ENCODE data around the gene PPIP5K1. TPM values are rescaled to one million over a fixed set of nuclear protein-coding genes. Genes with fewer than 3 reads are reported as not detected.

The PPIP5K1 gene
- total RNA-seq, 1 experiment from 2014 or later: 62.4 TPM

DNA sequence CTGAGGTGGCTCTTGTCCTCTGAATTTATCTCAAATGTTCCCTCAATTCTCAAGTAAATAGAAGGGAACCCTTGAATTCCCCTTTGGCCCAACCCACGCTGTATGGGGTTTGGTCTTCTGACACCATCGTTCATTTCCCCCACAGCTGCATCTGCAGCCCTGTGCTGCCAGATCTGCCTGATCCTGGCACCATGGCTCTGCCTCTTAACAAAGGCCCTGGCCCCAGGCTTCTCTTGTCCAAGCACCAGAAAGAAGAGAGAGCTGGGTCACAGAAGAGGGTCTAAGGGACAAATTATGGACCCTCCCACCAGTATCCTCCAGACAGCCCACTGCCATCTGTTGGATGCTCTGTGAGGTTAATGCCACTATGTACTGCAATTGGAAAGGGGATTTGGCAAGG is 70.8 kb downstream of the PPIP5K1 start:
- Histone ChIP-seq H3K9me2 (ENCODE audit: insufficient read depth) (no peaks in the 10 kb centered on the region), H3K36me3 (ENCODE audit: control insufficient read depth in 1 of 2, insufficient read depth in 2 of 2, low read length in 2 of 2) (no peaks in the 10 kb centered on the region), H2AFZ (ENCODE audit: low read depth, low read length, poor library complexity, severe bottlenecking) (no peak overlapping the region), H3K79me2 (ENCODE audit: insufficient read depth, low read length) (no peaks in the 10 kb centered on the region), H3K4me2 (ENCODE audit: low read length) (no peak overlapping the region), H3K4me3 (replicated peaks in 1 of 2; ENCODE audit: low read depth in 1 of 2, low read length in 2 of 2) (no peak overlapping the region), H3K27me3 (ENCODE audit: insufficient read depth, low read length) (no peaks in the 10 kb centered on the region), H4K20me1 (ENCODE audit: insufficient read depth) (no peaks in the 10 kb centered on the region), H3K27ac (ENCODE audit: low read depth, low read length) (no peak overlapping the region), H3K9ac (ENCODE audit: low read length) (no peak overlapping the region), H3K9me3 (ENCODE audit: control insufficient read depth in 1 of 2, insufficient read depth in 1 of 2, low read depth in 1 of 2, low read length in 2 of 2) (no peaks in the 10 kb centered on the region), H3K4me1 (ENCODE audit: control insufficient read depth in 1 of 2, insufficient read depth in 2 of 2, low read length in 2 of 2) (peaks cover 0 to 5% of the 10 kb centered on the region in 2 experiments; a peak in 2 of 4 replicates)
- no TSS peak for BruUV-seq (replicated peaks)
- ChIA-PET CTCF (no interaction called here), POLR2A (no interaction called here), RAD21 (ENCODE audit: low non-redundant PET in 1 of 2, low total read pairs in 2 of 2, uncharacterized antibody in 2 of 2, unreplicated experiment in 2 of 2) (no interaction called here)
- no peak for DNase-seq (ENCODE audit: low read depth, low spot score)
- no peak for ATAC-seq
- TF ChIP-seq ELF1 (IDR thresholded peaks at IDR 0.05; ENCODE audit: borderline replicate concordance, low read depth) (no peak), POLR2A (IDR thresholded peaks at IDR 0.05; ENCODE audit: borderline replicate concordance, extremely low read depth, insufficient read depth, insufficient read length) (no peak), ZNF274 (IDR thresholded peaks at IDR 0.05; ENCODE audit: low read depth, low read length) (no peak), SRF (IDR thresholded peaks at IDR 0.05; ENCODE audit: low read depth) (no peak), EZH2 (IDR thresholded peaks at IDR 0.05) (no peak), EGR1 (IDR thresholded peaks at IDR 0.05; ENCODE audit: low read depth) (no peak), RAD21 (IDR thresholded peaks at IDR 0.05; ENCODE audit: low read depth) (no peak), SIN3A (IDR thresholded peaks at IDR 0.05; ENCODE audit: low read depth) (no peak), CBX3 (IDR thresholded peaks at IDR 0.05; ENCODE audit: low read depth) (no peak), EZH2phosphoT487 (IDR thresholded peaks at IDR 0.05; ENCODE audit: borderline replicate concordance) (no peak), ZFX (IDR thresholded peaks at IDR 0.05) (no peak), YY1 (IDR thresholded peaks at IDR 0.05; ENCODE audit: extremely low read depth, insufficient replicate concordance, low read depth, low read length) (no peak)
- TF ChIP-seq, protein P1, sequence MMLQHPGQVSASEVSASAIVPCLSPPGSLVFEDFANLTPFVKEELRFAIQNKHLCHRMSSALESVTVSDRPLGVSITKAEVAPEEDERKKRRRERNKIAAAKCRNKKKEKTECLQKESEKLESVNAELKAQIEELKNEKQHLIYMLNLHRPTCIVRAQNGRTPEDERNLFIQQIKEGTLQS (IDR thresholded peaks at IDR 0.05): no peak
- TF ChIP-seq, protein P2, sequence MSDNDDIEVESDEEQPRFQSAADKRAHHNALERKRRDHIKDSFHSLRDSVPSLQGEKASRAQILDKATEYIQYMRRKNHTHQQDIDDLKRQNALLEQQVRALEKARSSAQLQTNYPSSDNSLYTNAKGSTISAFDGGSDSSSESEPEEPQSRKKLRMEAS (IDR thresholded peaks at IDR 0.05): no peak
- TF ChIP-seq, protein P3, sequence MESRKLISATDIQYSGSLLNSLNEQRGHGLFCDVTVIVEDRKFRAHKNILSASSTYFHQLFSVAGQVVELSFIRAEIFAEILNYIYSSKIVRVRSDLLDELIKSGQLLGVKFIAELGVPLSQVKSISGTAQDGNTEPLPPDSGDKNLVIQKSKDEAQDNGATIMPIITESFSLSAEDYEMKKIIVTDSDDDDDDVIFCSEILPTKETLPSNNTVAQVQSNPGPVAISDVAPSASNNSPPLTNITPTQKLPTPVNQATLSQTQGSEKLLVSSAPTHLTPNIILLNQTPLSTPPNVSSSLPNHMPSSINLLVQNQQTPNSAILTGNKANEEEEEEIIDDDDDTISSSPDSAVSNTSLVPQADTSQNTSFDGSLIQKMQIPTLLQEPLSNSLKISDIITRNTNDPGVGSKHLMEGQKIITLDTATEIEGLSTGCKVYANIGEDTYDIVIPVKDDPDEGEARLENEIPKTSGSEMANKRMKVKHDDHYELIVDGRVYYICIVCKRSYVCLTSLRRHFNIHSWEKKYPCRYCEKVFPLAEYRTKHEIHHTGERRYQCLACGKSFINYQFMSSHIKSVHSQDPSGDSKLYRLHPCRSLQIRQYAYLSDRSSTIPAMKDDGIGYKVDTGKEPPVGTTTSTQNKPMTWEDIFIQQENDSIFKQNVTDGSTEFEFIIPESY (IDR thresholded peaks at IDR 0.05; ENCODE audit: extremely low read depth, insufficient replicate concordance, low read length): no peak
- intact Hi-C loops (cut with micrococcal nuclease): no loop called here
